Limb (tissue), 2 donors: ENCODE measurements around the gene UBE2L6.

Experiments
- DNase-seq, 2 donors: peaks; one replicate each; pipeline ENCODE4 v3.0.0-alpha.2; 2016; ENCODE audit errors: extremely low spot score in 2 of 2

The UBE2L6 gene

GRCh38 chr11:57501953-57502352 lies 65.5 kb downstream of the UBE2L6 start:
- DNase-seq, result no peak
